Fibroblast of skin of scalp (primary cell): ENCODE measurements around the gene ZC4H2. TPM values are rescaled to one million over a fixed set of nuclear protein-coding genes. Genes with fewer than 3 reads are reported as not detected.
A peak's percentile ranks its signal among the peaks of the same experiment; 100 is the strongest.
"Not testable (repeated sequence)": the region's sequence is repeated elsewhere in the genome, so short reads cannot be mapped to it uniquely, and the experiment has no call there.

ENCODE experiments used
- DNase-seq: peaks from one replicate; pipeline ENCODE4 v3.0.0-alpha.2; 2013
- polyA plus RNA-seq, 2 experiments: library from polyadenylated mRNA; unstranded; fragments of 120-200 nt; gene quantifications; one replicate each; pipeline ENCODE4 v1.2.1, GENCODE V29; 2013; ENCODE audit not compliant: insufficient read length in 2 of 2

Gene ZC4H2
- 10.7 TPM for polyA plus RNA-seq (2013, experiment 1 of 2; ENCODE audit: insufficient read length)
- 8.8 TPM for polyA plus RNA-seq (2013, experiment 2 of 2; ENCODE audit: insufficient read length)

- DNase-seq: peak; percentile 78
Measured at GRCh38 chrX:64975989-64976672, at the start of gene ZC4H2. ZC4H2 (minus strand) TSS chrX:64976450; CDS start chrX:64976377, 73 bp downstream.

- DNase-seq: no peak
Measured at GRCh38 chrX:65017451-65017850, 41.2 kb upstream of the ZC4H2 start.

- no peak for DNase-seq
Measured at GRCh38 chrX:65014230-65014629, 38.0 kb upstream of the ZC4H2 start.

- DNase-seq: no peak
Measured at GRCh38 chrX:65009459-65009858, 33.2 kb upstream of the ZC4H2 start.

- not testable (repeated sequence) for DNase-seq
Measured at GRCh38 chrX:65002208-65002607, 26.0 kb upstream of the ZC4H2 start.

- no peak for DNase-seq
Measured at GRCh38 chrX:64996805-64997204, 20.6 kb upstream of the ZC4H2 start.

- no peak for DNase-seq
Measured at GRCh38 chrX:64994131-64994798, 18.0 kb upstream of the ZC4H2 start.

GRCh38 chrX:64977830-64978229, 1.6 kb upstream of the ZC4H2 start:
- peak; percentile 0 for DNase-seq

GRCh38 chrX:64977051-64977450, 801 bp upstream of the ZC4H2 start:
- no peak for DNase-seq

- no peak for DNase-seq
Measured at GRCh38 chrX:64976673-64977040, 407 bp upstream of the ZC4H2 start.

GRCh38 chrX:64975491-64975890, 759 bp downstream of the ZC4H2 start:
- peak; percentile 7 for DNase-seq

GRCh38 chrX:64925480-64925879, 50.8 kb downstream of the ZC4H2 start:
- DNase-seq: no peak

- no peak for DNase-seq
Measured at GRCh38 chrX:64908121-64908520, 68.1 kb downstream of the ZC4H2 start.

- DNase-seq: no peak
Measured at GRCh38 chrX:64894454-64895038, 81.7 kb downstream of the ZC4H2 start.

- no peak for DNase-seq
Measured at GRCh38 chrX:64885850-64886249, 90.4 kb downstream of the ZC4H2 start.

GRCh38 chrX:64878709-64879108, 97.5 kb downstream of the ZC4H2 start:
- DNase-seq: not testable (repeated sequence)

GRCh38 chrX:64867217-64867616, 109.0 kb downstream of the ZC4H2 start:
- no peak for DNase-seq
